ENCODE results near the gene GLI2. TPM values are rescaled to one million over a fixed set of nuclear protein-coding genes. Genes with fewer than 3 reads are reported as not detected.

Gene GLI2
- total and polyA plus RNA-seq, 2 experiments from 2014 or later, result 53.6 to 57.0 TPM

- H2AFZ ChIP-seq, result no peak overlapping the region
- no peak for TF ChIP-seq STAT1 (IDR thresholded peaks at IDR 0.05; ENCODE audit: unreplicated experiment)
- TF ChIP-seq NANOG (IDR thresholded peaks at IDR 0.05; ENCODE audit: borderline replicate concordance), result no peak
- TF ChIP-seq ZNF462 (CRISPR knock-in tag; IDR thresholded peaks at IDR 0.05), result no peak
- TF ChIP-seq REST (IDR thresholded peaks at IDR 0.05; ENCODE audit: unreplicated experiment), result no peak
- no peak for TF ChIP-seq JUNB (IDR thresholded peaks at IDR 0.05; ENCODE audit: unreplicated experiment)
- TF ChIP-seq ETS1 (IDR thresholded peaks at IDR 0.05), result no peak
- TF ChIP-seq CTCF (conservative IDR thresholded peaks at IDR 0.05; ENCODE audit: low read depth in 2 of 2), result no peak
- TF ChIP-seq EZH2phosphoT487 (IDR thresholded peaks at IDR 0.05; ENCODE audit: unreplicated experiment), result no peak
- no peak for TF ChIP-seq POLR2AphosphoS5 (IDR thresholded peaks at IDR 0.05; ENCODE audit: low read depth)
- no peak for TF ChIP-seq CREB1 (CRISPR knock-in tag; IDR thresholded peaks at IDR 0.05; ENCODE audit: low read depth)
- no peak for TF ChIP-seq ZNF114 (CRISPR knock-in tag; IDR thresholded peaks at IDR 0.05)
- TF ChIP-seq EZH2 (IDR thresholded peaks at IDR 0.05; ENCODE audit: low read depth, unreplicated experiment), result no peak
- TF ChIP-seq ZNF331 (CRISPR knock-in tag; IDR thresholded peaks at IDR 0.05; ENCODE audit: low read depth), result no peak
- no peak overlapping the region for H3K4me3 ChIP-seq
- H3K79me2 ChIP-seq (replicated peaks; ENCODE audit: insufficient read depth), result peaks cover 92% of the 10 kb centered on the region
- no peaks in the 10 kb centered on the region for H3K9me2 ChIP-seq (ENCODE audit: insufficient read depth)
- ATAC-seq (0 out of 3 replicates have a peak, but pooled peaks have one; percentile 2), DNase-seq (ENCODE audit: low spot score) (peak; percentile 60)
- peak overlapping the region; percentile 65 for H3K4me2 ChIP-seq
- H3K4me1 ChIP-seq (ENCODE audit: insufficient read depth), result peaks cover 73% of the 10 kb centered on the region
- peak overlapping the region; percentile 72; the same call in 1 of the 2 replicates for H3K27ac ChIP-seq (ENCODE audit: low read depth)
- Mint-ChIP-seq H3K27me3 (ENCODE audit: insufficient read depth, low read depth, poor library complexity) (peaks cover 22% of the 10 kb centered on the region), H3K9me3 (no peaks in the 10 kb centered on the region), H3K4me3 (peak overlapping the region; percentile 7; the same call in 1 of the 3 replicates), H3K36me3 (ENCODE audit: low read depth) (no peaks in the 10 kb centered on the region; the same call in 2 of the 3 replicates), H3K27ac (no peak overlapping the region; the same call in 1 of the 2 replicates), H3K4me1 (peaks cover 82% of the 10 kb centered on the region)
- no peaks in the 10 kb centered on the region for H3K27me3 ChIP-seq (ENCODE audit: insufficient read depth)
- peaks cover 12% of the 10 kb centered on the region; the same call in 1 of the 2 replicates for H4K20me1 ChIP-seq (replicated peaks; ENCODE audit: insufficient read depth)
- peaks cover 47% of the 10 kb centered on the region for H3F3A ChIP-seq (replicated peaks; ENCODE audit: low read depth)
- H3K36me3 ChIP-seq (ENCODE audit: insufficient read depth), result no peaks in the 10 kb centered on the region
Observed at GRCh38 chr2:120783371-120783791, 47.7 kb downstream of the GLI2 start.
